Measurements from ENCODE around the gene WDR37.
A peak's percentile ranks its signal among the peaks of the same experiment; 100 is the strongest.
"Not testable (repeated sequence)": the region's sequence is repeated elsewhere in the genome, so short reads cannot be mapped to it uniquely, and the experiment has no call there.

The WDR37 gene, protein sequence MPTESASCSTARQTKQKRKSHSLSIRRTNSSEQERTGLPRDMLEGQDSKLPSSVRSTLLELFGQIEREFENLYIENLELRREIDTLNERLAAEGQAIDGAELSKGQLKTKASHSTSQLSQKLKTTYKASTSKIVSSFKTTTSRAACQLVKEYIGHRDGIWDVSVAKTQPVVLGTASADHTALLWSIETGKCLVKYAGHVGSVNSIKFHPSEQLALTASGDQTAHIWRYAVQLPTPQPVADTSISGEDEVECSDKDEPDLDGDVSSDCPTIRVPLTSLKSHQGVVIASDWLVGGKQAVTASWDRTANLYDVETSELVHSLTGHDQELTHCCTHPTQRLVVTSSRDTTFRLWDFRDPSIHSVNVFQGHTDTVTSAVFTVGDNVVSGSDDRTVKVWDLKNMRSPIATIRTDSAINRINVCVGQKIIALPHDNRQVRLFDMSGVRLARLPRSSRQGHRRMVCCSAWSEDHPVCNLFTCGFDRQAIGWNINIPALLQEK

DNA sequence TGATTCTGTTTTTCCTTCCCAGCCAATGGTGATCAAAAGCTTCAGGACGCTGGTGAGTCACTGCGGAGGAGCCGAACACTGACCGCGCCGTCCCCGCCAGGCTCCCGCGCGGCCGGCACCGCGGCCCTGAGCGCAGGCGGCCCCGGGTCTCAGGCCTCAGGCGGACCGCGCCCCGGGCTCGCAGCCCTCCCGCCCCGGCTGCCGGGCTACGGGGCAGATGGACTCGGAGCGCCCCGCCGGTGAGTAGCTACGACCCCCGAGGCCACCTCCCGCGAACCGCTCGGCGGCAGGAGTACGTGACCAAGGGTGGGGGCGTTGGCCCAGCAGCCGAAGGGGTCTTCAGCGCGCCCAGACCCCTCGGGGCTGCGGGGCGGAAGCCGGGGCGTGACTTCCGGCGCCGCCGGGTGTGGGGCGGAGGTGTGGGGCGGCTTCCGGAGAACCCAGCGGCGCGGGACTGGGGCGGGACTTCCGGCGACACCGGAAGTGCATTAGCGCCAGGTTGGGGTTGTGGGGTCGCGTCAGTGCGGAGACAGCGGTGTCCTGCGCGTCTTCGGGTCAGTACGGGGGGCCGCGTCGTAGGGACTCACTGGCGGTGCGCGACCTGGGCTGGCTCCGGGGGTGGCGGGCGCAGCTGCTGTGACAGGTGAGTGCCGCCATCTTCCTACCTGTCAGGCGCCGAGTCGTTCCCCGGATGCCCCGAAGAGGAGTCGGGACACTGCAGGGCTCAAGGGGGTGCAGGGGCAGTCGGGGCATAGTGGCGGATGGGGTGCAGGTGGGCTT lies at the start of gene WDR37:
Gene WDR37, plus strand, starts transcription at position 60 of the 780 bp plus-strand sequence. CDS start 15,771 bp downstream, outside the sequence.
- DNase-seq (ENCODE audit: low read depth in 2 of 2): peak; percentile 66 to 87

DNA sequence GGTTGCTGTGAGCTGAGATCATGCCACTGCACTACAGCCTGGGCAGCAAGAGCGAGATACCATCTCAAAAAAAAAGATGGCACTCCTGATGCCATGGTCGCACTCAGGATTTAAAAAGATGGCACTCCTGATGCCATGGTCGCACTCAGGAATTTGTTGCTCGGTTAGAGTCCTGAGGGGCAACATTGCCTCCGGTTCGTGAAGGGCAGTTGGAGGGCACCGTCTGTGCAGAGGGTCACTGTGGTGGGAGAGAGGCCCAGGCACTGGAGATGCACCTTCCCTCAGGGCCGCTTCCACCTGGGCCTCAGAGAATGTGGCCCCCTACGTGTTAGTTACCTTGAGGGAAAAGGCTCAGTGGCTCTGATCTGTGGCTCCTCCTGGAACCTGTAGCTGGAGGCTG lies 49.6 kb upstream of the WDR37 start:
- DNase-seq (ENCODE audit: low read depth in 2 of 2): no peak

DNA sequence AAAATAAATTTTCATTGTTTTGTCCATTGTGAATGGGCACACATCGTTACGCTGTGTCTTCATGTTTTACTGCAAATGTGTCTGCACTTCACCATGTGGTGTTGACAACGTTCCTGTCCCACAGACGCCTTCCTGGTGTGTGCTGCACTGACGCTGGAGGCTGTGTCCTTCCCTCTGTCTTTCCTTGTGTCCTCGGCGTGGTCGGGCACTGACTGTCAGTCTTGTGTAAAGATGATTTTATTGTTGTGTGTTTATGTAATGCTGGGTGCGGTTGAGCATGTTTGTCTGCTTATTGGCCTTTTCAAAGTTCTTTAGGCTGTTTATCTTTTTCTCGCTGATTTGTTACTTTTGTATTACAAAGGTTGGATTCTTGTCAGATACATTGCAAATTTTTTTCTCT lies 48.6 kb upstream of the WDR37 start:
- DNase-seq (ENCODE audit: low read depth in 2 of 2): no peak

DNA sequence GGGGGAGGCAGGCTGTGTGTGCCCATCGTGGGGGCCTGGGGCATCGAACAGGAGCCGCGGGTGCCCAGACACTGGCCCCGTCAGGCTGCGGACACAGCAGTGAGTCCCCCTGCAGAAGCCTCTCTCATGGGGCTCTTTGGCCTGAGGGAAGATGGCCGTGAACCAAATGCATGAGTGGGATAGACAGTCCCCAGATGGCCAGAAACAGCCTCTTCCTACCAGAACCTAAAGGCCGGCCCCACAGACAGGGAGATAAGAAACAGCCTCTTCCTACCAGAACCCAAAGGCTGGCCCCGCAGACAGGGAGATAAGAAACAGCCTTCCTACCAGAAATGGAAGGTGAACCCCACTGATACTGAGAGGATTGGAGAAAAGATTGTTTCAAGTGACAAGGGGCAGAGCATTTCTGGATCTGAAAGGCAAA lies 47.1 kb upstream of the WDR37 start:
- no peak for DNase-seq (ENCODE audit: low read depth in 2 of 2)

DNA sequence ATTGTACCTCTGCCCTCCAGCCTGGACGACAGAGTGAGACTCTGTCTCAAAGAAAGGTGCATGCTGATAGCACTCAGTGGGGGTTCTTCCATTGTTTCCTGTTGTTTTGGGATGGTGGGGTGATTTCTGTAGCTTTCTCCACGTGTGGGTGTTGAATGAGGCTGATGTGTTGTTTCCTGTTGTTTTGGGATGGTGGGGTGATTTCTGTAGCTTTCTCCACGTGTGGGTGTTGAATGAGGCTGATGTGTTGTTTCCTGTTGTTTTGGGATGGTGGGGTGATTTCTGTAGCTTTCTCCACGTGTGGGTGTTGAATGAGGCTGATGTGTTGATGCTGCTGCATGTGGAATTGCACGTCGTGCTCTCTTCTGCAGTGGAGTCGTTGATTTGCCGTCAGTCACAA lies 46.2 kb upstream of the WDR37 start:
- DNase-seq (ENCODE audit: low read depth in 2 of 2): not testable (repeated sequence)

DNA sequence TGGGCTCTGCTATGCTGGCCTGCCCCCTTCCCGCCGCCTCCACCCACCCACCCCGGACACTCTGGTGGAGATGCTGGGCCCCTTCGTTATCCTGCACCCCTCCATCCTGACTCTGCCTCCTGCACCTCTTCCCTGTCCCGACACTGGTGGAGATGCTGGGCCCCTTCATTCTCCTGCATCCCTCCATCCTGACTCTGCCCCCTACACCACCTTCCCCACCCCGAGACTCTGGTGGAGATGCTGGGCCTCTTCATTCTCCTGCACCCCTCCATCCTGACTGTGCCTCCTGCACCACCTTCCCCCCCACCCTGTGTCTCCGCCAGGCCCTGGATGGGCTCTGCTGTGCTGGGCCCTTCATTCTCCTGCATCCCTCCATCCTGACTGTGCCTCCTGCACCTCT lies 45.5 kb upstream of the WDR37 start:
- no peak for DNase-seq (ENCODE audit: low read depth in 2 of 2)

DNA sequence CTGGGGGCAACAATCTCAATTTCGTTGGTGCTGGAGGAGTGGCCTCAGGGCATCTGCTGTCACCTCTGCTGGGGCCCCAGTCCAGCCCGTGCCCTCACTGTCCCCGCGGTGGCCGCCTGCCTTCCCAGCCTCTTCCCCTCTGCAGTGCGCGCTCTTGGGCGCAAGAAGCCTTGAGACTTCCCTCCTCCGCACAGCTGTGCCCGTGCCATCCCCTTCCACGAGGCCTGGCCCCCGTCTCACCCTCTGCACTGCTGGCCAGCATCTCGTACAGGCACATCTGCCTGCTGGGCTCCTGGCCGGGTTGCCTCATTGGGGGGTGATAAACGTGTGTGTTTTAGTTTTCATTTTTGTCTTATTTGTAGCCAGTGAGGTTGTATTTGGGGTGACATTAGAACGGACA lies 44.5 kb upstream of the WDR37 start:
- no peak for DNase-seq (ENCODE audit: low read depth in 2 of 2)

DNA sequence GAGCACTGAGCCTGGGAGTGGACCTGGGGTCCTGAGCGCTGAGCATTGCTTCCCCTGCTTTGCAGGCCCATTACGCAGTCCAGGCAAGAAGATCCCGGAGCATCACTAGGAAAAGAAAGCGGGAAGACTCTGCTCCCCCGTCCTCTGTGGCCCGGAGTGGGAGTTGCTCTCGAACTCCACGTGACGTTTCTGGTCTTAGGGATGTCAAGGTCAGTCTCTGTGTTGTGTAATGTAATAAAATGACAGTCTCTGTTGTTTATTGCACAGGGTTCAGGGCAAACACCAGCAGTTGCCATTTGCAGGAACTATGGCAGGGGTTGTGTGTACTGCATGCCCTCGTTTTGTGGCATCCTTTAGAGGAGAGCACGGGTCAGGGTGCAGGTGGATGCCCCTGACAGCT lies 40.5 kb upstream of the WDR37 start:
- DNase-seq (ENCODE audit: low read depth in 2 of 2): no peak

DNA sequence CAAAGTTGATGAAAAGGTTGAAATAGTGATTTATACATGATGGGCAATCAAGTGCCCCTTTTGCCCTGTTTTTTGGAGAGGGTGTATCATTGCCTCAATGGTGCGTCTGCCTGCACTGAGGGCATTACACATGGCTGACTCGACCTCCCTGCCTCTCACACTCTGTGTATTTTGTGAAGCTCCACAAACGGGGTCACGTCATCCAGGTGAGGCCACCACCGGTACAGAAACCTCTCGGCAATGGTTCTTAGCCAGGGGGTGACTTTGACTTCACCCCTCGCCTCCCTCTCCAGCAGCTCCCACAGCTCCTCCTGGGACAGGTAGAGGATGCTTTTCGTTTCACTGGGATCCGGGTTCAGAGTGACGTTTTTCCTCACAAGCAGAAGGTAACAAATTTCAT lies 36.8 kb upstream of the WDR37 start:
- DNase-seq (ENCODE audit: low read depth in 2 of 2): no peak

DNA sequence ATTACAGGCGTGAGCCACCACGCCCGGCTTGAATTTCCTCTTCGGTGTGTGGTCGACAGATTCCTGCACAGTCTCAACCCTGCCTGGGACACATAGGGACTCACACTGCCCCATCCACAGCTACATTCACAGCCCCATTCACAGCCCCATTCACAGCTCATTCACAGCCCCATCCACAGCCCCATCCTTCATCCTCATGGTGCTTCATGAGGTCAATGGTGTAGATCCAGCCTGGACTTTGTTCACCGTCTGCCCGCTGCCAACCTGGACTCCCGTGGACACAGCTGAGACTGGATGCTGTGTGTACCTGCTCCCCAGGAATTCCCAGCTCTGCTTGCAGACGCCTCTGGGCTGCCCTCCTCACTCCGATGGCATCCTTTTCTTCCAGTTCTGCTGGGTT lies 35.7 kb upstream of the WDR37 start:
- DNase-seq (ENCODE audit: low read depth in 2 of 2): no peak

DNA sequence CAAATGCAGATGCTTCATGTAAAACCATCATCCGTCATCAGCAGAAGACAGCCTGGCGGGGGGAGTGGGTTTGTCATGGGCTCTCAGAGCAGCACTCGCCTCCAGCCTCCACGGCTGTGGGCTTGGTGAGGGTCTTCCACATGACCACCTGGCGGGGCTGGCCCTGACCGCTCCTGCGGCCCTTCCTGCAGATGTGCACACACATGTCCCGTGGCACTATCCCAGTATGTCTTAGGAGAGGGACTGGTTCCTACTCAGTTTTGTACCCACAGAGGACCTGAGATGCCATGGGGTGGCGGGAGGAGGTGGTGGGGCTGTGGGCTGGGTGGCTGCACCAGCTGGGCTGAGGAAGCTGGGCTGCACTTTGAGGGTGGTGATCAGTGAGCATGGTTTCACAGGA lies 35.2 kb upstream of the WDR37 start:
- DNase-seq (ENCODE audit: low read depth in 2 of 2): no peak

DNA sequence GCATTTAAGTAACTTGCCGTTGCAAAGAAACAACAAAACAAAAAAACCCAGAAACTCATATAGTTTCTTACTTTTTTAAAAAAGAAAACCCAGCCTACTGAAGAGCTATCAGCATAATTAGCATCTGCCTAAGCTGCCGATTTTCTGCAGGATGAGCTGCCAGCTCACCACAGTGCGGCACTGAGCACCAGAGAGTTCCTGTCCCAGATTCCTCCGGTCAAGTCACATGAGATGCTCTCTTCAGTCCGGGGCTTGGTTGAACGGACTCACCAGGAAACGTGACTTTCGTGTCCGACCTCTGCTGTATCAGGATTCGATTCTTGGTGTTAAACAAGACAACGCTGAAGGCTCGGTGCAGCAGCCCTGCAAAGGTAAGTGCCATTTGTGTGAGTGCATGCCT lies 33.8 kb upstream of the WDR37 start:
- no peak for DNase-seq (ENCODE audit: low read depth in 2 of 2)

DNA sequence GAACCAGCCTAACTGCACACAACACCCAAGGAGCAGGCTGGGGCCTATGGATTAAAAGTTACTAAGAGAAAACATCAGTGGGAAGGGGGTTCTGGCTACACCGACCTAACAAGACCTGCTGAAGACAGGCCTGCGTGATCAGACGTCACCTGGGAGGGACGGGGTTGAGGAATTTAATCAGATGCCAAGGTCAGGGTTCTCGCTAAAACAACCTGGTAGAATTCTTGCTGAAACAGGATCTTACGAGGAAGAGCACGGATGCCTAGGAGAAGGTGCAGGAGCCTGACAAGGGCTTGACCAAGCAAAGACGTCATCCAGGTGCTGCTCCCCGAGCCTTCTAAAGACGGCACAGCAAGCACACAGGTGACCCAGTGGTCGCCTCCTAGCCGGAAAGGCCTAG lies 32.1 kb upstream of the WDR37 start:
- DNase-seq (ENCODE audit: low read depth in 2 of 2): no peak

DNA sequence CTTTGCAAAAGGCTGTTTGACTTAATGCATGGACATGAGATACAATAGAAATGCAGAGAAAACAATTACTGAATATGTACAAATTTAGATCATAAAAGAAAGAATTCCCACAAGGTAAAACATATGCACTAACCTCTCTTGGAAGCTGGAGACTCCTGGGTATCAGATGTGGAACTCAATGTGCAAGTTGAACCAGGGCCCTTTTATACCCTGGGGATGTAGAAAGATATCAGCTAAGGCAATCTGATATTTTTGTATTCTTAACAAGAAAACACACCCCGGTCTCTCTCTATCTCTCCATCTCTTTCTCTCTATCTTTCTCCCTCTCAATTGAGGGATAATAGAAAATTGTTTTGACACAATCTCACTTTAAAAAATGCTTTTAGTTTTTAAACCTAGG lies 30.5 kb upstream of the WDR37 start, which contains the start of gene IDI2:
Gene IDI2, minus strand, starts transcription at position 177 of the 400 bp plus-strand sequence. CDS start 1,136 bp downstream, outside the sequence.
- no peak for DNase-seq (ENCODE audit: low read depth in 2 of 2)

DNA sequence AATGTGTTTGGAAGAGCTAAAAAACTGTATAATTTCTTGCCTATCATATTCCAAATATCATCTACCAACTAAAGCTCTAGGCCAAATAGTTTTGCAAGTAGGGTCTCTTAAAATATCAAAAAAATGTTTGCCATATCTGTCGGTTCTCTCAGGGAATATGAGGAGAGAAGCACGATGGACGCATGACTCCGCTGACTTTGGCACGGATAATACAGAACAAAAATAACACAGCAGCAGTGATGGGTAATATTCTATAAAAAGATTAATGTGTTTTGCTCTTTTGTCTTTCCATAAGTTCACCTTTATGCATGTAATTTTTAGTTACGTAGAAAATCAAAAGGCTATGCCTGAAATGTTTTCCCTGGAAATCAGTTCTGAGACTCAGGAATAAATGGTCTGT lies 29.6 kb upstream of the WDR37 start:
- DNase-seq (ENCODE audit: low read depth in 2 of 2): no peak

DNA sequence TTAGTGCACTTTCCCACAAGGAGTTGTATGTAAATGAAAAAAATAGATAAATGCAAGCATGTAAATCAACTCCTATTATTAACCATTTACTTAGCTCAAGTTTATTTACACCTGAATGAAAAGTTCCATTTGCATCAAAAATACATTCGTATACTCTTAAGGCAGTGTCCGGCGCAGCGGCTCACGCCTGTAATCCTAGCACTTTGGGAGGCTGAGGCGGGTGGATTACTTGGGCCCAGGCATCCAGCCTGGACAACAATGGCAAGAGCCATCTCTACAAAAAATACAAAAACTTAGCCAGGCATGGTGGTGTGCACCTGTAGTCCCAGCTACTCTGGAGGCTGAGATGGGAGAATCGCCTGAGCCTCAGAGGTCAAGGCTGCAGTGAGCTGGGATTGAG lies 26.3 kb upstream of the WDR37 start:
- DNase-seq (ENCODE audit: low read depth in 2 of 2): no peak

DNA sequence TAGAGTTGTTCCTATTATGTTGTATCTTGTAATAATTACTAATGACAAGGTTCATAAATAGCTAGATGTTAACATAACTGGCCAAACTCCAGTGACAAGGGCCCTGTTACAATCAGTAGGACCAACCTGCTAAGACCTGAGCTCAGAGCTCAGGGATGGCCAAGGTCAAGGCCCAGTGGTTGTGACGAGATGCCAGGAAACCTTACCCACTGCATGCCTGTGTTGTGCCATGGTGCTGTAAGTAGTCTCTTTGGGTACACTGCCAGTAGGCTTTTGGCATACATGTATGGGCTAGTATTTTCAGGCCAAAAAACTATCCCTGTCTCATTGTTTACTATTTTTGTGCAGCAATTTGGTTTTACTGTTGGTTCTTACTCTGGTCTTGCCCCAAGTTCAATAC lies 22.6 kb upstream of the WDR37 start:
- DNase-seq (ENCODE audit: low read depth in 2 of 2): no peak

DNA sequence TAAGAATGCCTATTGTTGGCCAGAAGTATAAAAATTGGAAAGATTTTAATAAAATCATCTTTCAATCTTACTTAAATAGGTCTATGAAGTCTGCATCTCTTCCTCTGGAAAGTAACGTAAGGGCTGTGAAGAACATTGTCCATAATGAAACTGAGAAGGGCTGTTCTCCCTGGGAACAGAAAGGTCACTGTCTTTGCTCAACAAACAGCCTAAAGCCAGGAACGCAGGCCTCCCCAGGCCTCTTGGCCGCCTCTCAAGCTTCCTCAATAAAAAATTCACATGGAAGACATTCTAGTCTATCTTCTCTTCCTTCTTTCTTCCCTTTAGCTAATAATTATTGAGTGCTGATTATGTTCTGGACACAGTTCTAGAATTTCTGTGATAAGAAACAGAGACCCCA lies 21.4 kb upstream of the WDR37 start:
- DNase-seq (ENCODE audit: low read depth in 2 of 2): no peak

DNA sequence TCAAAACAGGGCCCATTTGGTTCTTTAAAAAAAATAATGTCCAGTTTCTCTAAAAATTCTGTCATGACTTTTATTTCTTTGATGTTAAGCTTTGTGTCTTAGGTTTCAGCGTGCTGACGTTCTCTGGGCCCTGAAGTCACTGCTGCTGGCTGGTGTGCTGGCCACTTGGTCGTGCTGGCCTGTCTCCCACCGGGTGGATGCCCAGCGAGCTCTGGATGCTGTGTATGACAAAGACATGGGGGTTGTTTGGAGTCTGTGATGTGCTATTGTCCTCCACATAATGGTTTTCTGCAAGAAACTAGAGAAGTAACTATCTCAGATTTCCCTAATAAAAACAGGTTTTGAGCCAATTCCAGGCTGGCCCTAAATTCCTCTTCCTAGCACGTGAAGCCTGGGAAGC lies 21.0 kb upstream of the WDR37 start:
- no peak for DNase-seq (ENCODE audit: low read depth in 2 of 2)

DNA sequence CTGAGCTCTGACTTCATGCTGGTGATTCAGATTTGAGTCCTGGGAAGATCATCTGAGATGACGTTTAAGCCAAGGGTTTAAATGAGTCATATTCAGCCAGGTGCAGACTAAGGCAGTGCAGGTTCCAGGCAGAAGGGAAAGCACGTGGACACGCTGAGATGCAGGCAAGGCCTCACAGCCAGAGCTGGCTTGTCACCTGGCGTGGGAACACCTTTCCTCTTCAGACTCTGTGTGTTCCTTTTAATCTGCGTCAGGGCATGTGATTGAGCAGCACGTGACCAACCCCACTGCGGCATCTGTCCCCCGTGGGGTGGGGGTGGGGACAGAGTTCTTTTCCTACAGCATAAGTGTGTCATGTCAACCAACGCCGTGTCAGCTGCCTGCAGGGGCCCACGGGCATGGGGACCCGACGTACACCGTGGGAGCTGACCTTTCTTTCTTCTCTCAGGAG lies 19.8 kb upstream of the WDR37 start:
- no peak for DNase-seq (ENCODE audit: low read depth in 2 of 2)

DNA sequence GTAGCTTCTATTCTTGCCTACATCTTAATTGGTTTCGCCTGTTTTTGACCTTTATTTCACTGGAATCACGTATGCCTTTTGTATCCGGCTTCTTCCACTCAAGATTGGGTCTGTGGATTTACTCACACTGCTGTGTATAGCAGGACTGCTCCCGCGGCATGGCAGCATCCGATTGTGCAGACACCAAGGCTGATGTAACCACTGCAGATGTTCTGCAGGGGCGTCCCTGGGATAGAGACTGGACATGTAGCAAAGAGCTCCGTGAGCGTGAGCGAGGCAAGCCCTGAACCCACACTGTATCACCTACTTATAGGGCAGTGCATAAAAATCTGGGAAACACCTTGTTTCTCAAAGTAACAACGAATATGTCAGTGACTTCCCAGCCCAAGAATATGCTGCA lies 19.1 kb upstream of the WDR37 start:
- no peak for DNase-seq (ENCODE audit: low read depth in 2 of 2)

DNA sequence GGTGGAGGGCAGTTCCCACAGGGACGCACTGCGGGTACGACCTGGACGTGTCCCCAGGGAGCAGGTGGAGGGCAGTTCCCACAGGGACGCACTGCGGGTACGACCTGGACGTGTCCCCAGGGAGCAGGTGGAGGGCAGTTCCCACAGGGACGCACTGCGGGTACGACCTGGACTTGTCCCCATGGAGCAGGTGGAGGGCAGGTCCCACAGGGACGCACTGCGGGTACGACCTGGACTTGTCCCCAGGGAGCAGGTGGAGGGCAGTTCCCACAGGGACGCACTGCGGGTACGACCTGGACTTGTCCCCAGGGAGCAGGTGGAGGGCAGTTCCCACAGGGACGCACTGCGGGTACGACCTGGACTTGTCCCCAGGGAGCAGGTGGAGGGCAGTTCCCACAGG lies 17.4 kb upstream of the WDR37 start:
- not testable (repeated sequence) for DNase-seq (ENCODE audit: low read depth in 2 of 2)

DNA sequence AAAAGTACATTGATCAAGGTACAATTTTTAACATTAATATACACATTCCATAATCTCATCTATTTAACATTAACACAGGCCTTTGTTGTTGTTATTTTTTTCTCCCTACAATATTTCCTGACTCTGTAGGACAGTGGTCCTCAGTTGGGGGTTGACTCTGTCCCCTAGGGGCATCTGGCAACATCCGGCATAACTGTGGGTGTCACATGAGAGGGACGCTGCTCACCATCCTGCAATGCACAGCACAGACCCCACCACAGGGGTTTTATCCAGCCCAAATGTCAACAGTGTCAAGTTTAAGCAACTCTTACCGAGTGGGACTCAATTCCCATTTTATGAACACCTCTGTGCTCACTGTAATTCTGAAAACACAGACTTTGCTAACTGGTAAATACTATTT lies 16.1 kb upstream of the WDR37 start:
- no peak for DNase-seq (ENCODE audit: low read depth in 2 of 2)
